ENCODE data around the gene P3H2.

The P3H2 gene

GRCh38 chr3:189937302-189938127 lies 183.2 kb downstream of the P3H2 start:
- DNase-seq = no peak

- no peak for DNase-seq
These were observed 184.3 kb downstream of the P3H2 start for GRCh38 chr3:189936201-189936945.

GRCh38 chr3:189927975-189928895 lies 192.5 kb downstream of the P3H2 start:
- DNase-seq = no peak

- no peak for DNase-seq
These were observed 198.9 kb downstream of the P3H2 start for GRCh38 chr3:189921770-189922169.

GRCh38 chr3:189914799-189915198 lies 205.9 kb downstream of the P3H2 start:
- no peak for DNase-seq

GRCh38 chr3:189911001-189911400 lies 209.7 kb downstream of the P3H2 start:
- no peak for DNase-seq

GRCh38 chr3:189909573-189909972 lies 211.1 kb downstream of the P3H2 start:
- no peak for DNase-seq

- no peak for DNase-seq
These were observed 211.6 kb downstream of the P3H2 start for GRCh38 chr3:189909139-189909538.

- no peak for DNase-seq
These were observed 212.1 kb downstream of the P3H2 start for GRCh38 chr3:189908646-189909045.

- no peak for DNase-seq
These were observed 212.9 kb downstream of the P3H2 start for GRCh38 chr3:189907803-189908202.

Data from activated CD4-positive, alpha-beta T cell treated with anti-CD3 and anti-CD28 coated beads for 1 hour (primary cell).